C4-2B (cell line): ENCODE data around the gene TFB1M.

Experiments used
- H3K27ac ChIP-seq: fragments of 450-650 bp; 2 replicates; pipeline ENCODE4 v1.5.1; 2017
- ZFX ChIP-seq: fragments of 450-650 bp; IDR thresholded peaks from 2 replicates; pipeline ENCODE4 v1.6.1; 2017
- TF ChIP-seq, protein P1 (sequence below): fragments of 450-650 bp; conservative IDR thresholded peaks from 2 replicates; pipeline ENCODE4 v1.5.1; 2017; ENCODE audit warnings: mild to moderate bottlenecking

The TFB1M gene

DNA sequence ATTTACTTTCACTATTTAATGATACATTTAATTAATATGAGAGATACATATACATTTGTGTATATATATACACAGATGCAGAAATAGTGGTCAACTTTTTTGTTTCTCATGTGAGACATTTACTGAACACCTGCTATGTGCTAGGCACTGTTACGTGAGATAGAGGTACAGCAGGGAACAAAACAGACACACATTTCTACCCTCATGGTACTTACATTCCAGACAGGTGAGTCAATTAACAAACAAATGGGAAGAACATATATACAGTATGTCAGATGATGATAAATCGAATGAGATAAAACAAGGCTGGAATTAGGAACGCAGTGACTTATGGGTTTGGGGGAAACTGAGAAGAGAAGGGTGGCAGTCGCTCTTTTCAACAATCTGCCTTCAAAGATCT is 5.1 kb downstream of the TFB1M start:
- H3K27ac ChIP-seq, result no peak overlapping the region
- TF ChIP-seq, protein P1, sequence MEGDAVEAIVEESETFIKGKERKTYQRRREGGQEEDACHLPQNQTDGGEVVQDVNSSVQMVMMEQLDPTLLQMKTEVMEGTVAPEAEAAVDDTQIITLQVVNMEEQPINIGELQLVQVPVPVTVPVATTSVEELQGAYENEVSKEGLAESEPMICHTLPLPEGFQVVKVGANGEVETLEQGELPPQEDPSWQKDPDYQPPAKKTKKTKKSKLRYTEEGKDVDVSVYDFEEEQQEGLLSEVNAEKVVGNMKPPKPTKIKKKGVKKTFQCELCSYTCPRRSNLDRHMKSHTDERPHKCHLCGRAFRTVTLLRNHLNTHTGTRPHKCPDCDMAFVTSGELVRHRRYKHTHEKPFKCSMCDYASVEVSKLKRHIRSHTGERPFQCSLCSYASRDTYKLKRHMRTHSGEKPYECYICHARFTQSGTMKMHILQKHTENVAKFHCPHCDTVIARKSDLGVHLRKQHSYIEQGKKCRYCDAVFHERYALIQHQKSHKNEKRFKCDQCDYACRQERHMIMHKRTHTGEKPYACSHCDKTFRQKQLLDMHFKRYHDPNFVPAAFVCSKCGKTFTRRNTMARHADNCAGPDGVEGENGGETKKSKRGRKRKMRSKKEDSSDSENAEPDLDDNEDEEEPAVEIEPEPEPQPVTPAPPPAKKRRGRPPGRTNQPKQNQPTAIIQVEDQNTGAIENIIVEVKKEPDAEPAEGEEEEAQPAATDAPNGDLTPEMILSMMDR, result no peak
- no peak for TF ChIP-seq ZFX

DNA sequence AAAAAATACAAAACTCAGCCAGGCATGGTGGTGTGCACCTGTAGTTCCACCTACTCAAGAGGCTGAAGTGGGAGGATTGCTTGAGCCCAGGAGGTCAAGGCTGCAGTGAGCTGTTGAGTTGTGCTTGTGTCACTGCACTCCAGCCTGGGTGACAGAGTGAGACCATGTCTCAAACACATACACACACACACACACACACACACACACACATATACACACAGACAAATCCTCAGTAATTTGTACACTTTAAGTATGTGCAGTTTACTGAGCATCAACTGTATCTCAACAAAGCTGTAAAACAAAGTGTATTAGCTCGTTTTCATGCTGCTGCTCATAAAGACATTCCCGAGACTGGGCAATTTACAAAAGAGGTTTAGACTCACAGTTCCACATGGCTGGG is 7.3 kb downstream of the TFB1M start:
- TF ChIP-seq, protein P1, result no peak
- TF ChIP-seq ZFX, result no peak
- H3K27ac ChIP-seq, result no peak overlapping the region

DNA sequence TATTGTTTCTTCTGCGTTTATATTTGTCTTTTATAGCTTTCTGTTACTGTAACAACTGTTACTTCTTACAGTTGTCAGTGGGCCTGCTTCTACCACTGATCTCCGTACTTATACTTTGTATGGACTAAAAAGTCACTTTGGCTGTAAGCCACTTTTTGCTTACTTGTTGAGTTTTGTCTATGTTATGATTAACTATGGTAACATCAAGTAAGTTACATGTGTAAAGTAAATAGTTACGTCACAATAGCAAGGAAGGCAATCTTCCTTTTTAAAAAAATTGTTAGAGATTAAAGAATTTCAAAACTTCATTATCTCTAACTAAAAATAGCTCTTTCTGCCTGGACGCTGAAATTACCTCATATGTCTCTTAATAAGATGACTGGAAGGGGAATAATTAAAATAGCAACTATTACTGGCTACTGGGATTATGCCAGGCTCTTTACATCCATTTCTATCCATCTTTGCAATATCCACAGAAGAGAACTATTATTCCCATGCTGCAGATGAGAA is 10.9 kb downstream of the TFB1M start:
- no peak overlapping the region for H3K27ac ChIP-seq
- TF ChIP-seq, protein P1, result no peak
- no peak for TF ChIP-seq ZFX

DNA sequence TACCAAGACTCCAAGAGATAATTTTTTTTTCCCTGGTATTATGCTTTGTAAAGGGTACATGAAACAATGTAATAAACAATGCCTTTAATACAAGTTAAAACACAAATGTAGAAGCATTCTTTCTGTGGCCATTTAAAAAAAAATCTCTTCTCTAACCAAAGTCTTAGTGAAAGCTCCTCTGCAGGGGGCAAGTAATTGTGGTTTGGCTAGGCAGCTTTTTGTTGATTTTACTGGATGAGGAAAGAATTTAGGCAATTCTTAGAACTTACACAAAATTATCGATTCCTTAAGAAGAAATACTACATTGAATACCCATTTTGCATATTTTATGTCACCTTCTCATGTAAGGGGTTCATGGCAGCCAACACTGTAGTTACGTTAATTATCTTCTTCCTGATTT is 12.4 kb downstream of the TFB1M start:
- H3K27ac ChIP-seq, result no peak overlapping the region
- no peak for TF ChIP-seq ZFX
- TF ChIP-seq, protein P1, result no peak

DNA sequence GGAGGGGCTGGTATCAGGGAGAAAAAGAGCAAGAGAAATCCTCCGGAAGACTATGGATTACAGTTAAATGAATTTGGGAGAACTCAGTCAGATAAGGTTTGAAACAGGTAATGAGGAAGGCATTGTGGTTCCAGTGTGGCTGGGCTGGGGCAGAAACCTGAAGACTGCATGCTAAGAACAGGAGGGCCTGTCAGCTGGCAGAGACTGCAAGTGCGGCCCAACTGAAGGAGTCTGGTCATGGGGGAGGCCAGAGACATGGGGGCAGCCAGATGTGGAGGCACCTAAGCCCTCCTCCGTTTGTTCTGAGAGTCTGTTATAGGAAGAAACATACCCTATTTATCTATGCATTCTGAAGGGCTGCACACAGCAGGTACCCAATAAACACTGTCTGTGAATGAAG is 16.6 kb downstream of the TFB1M start:
- H3K27ac ChIP-seq, result no peak overlapping the region
- TF ChIP-seq ZFX, result no peak
- TF ChIP-seq, protein P1, result no peak

DNA sequence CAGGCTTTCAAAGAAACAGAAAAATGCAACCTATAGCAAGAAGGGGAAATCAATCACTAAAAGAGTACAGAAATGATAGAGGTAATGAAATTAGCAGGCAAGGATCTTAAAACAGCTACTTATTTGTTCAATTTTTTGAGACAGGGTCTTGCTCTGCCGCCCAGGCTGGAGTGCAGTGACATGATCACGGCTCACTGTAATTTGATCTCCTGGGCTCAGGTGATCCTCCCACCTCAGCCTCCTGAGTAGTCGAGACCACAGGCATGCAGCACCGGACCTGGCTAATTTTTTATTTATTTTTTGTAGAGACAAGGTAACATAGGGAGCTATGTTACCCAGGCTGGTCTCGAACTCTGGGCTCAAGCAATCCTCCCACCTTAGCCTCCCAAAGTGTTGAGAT is 21.6 kb downstream of the TFB1M start:
- no peak overlapping the region for H3K27ac ChIP-seq
- no peak for TF ChIP-seq ZFX
- TF ChIP-seq, protein P1, result no peak

DNA sequence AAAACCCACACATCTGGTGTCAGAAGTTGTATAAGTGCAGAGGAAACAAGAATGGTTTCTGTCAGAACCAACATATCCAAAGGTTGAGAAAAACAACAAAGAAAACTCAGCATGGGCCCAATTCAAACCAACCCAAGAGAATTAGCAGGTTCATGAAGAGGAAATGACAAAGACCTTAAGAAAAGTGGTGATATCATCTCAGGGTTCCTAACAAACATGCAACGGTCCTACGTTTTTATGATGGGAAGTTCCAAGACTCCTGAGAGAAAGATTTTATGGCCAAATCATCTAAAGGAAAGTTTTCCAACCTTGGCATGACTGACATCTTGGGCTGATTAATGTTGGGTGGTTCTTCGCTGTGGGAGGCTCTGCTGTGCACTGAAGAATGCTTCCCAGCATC is 23.0 kb downstream of the TFB1M start:
- TF ChIP-seq, protein P1, result no peak
- no peak for TF ChIP-seq ZFX
- H3K27ac ChIP-seq, result no peak overlapping the region
